Measurements from ENCODE around the gene ATG4D.

The ATG4D gene

GRCh38 chr19:10518444-10519361 lies 25.0 kb upstream of the ATG4D start:
- ChIA-PET CTCF (interaction anchor here (2.0 to 4.5 kb wide), 4 partner anchors 9 to 126 kb away, joined by 4 to 16 read pairs (median 8); no protein-coding TSS in a partner anchor), POLR2A (interaction anchor here (0.5 kb wide), 1 partner anchor 25 kb away, joined by 3 read pairs; no protein-coding TSS in a partner anchor)
- TF ChIP-seq CTCF (IDR thresholded peaks at IDR 0.05; ENCODE audit: control extremely low read depth, extremely low read depth, low read depth, missing control alignments) = no peak
- no peak for DNase-seq (ENCODE audit: extremely low spot score)

- no peak for TF ChIP-seq CTCF (IDR thresholded peaks at IDR 0.05; ENCODE audit: control extremely low read depth, extremely low read depth, low read depth, missing control alignments)
- ChIA-PET CTCF (interaction anchor here (1.4 to 4.5 kb wide), 4 partner anchors 8 to 125 kb away, joined by 4 to 16 read pairs (median 4); no protein-coding TSS in a partner anchor), POLR2A (no interaction called here)
- no peak for DNase-seq (ENCODE audit: extremely low spot score)
Measured at GRCh38 chr19:10519421-10519820, 24.3 kb upstream of the ATG4D start.

- ChIA-PET POLR2A (no interaction called here), CTCF (interaction anchor here (1.1 to 4.5 kb wide), 6 partner anchors 9 to 124 kb away, joined by 3 to 16 read pairs (median 4); no protein-coding TSS in a partner anchor)
- no peak for DNase-seq (ENCODE audit: extremely low spot score)
- TF ChIP-seq CTCF (IDR thresholded peaks at IDR 0.05; ENCODE audit: control extremely low read depth, extremely low read depth, low read depth, missing control alignments) = no peak
Measured at GRCh38 chr19:10520652-10521318, 22.9 kb upstream of the ATG4D start.

- ChIA-PET POLR2A (no interaction called here), CTCF (interaction anchor here (1.0 to 4.5 kb wide), 4 partner anchors 9 to 20 kb away, joined by 3 to 16 read pairs (median 4); no protein-coding TSS in a partner anchor)
Measured at GRCh38 chr19:10521461-10522171, 22.1 kb upstream of the ATG4D start.

GRCh38 chr19:10523135-10523636 lies 20.5 kb upstream of the ATG4D start:
- CTCF ChIA-PET = interaction anchor here (1.2 to 4.5 kb wide), 4 partner anchors 14 to 121 kb away, joined by 3 to 16 read pairs (median 3); no protein-coding TSS in a partner anchor
- no peak for DNase-seq (ENCODE audit: extremely low spot score)
- TF ChIP-seq CTCF (IDR thresholded peaks at IDR 0.05; ENCODE audit: control extremely low read depth, extremely low read depth, low read depth, missing control alignments) = no peak
- POLR2A ChIA-PET = no interaction called here

More at GRCh38 chr19:10521461-10522171, 22.1 kb upstream of the ATG4D start:
- no peak for DNase-seq (ENCODE audit: extremely low spot score)
- TF ChIP-seq CTCF (IDR thresholded peaks at IDR 0.05; ENCODE audit: control extremely low read depth, extremely low read depth, low read depth, missing control alignments) = no peak

All from GM10248 (cell line).